Neural progenitor cell (in vitro differentiated cells): Measurements from ENCODE around the gene GRIP1. TPM values are rescaled to one million over a fixed set of nuclear protein-coding genes. Genes with fewer than 3 reads are reported as not detected.

ENCODE experiments used
- DNase-seq: peaks from one replicate; pipeline ENCODE4 v3.0.0-alpha.2; 2016; ENCODE audit warnings: low spot score
- H2AFZ ChIP-seq: fragments of 200-600 bp; sonication (generic); replicated peaks from 2 replicates; pipeline ENCODE4 v1.6.1; 2016; ENCODE audit warnings: antibody characterized with exemption
- H3F3A ChIP-seq: fragments of 200-600 bp; sonication (generic); 2 replicates; pipeline ENCODE4 v1.6.1; 2016; ENCODE audit warnings: antibody characterized with exemption, low read depth
- H3K27ac ChIP-seq: fragments of 200-600 bp; sonication (generic); 2 replicates; pipeline ENCODE4 v1.5.1; 2016; ENCODE audit warnings: mild to moderate bottlenecking
- H3K27me3 ChIP-seq: fragments of 200-600 bp; sonication (generic); 2 replicates; pipeline ENCODE4 v1.6.1; 2016; ENCODE audit warnings: mild to moderate bottlenecking, moderate library complexity
- H3K36me3 ChIP-seq: fragments of 200-600 bp; sonication (generic); 2 replicates; pipeline ENCODE4 v1.5.1; 2016
- H3K4me1 ChIP-seq: fragments of 200-600 bp; sonication (generic); 2 replicates; pipeline ENCODE4 v1.6.1; 2016; ENCODE audit warnings: mixed run types
- H3K4me2 ChIP-seq: fragments of 200-600 bp; sonication (generic); 2 replicates; pipeline ENCODE4 v1.6.1; 2016
- H3K4me3 ChIP-seq: fragments of 200-600 bp; sonication (generic); 2 replicates; pipeline ENCODE4 v1.5.1; 2016
- H3K79me2 ChIP-seq: fragments of 200-600 bp; sonication (generic); 2 replicates; pipeline ENCODE4 v1.6.1; 2016; ENCODE audit warnings: low read depth
- H3K9ac ChIP-seq: fragments of 200-600 bp; sonication (generic); 2 replicates; pipeline ENCODE4 v1.6.1; 2016
- H3K9me3 ChIP-seq: fragments of 200-600 bp; sonication (generic); 2 replicates; pipeline ENCODE4 v1.5.1; 2016; ENCODE audit warnings: low read depth
- H4K20me1 ChIP-seq: fragments of 200-600 bp; sonication (generic); 2 replicates; pipeline ENCODE4 v1.6.1; 2016; ENCODE audit warnings: low read depth
- H3K27ac Mint-ChIP-seq: 3 replicates; pipeline ENCODE4 v1.8.0; 2021; ENCODE audit warnings: mixed read lengths
- H3K27me3 Mint-ChIP-seq: 2 replicates; pipeline ENCODE4 v1.8.0; 2022; ENCODE audit warnings: low read depth, mild to moderate bottlenecking, inconsistent platforms, moderate library complexity, mixed read lengths; ENCODE audit not compliant: insufficient read depth
- H3K36me3 Mint-ChIP-seq: 3 replicates; pipeline ENCODE4 v1.8.0; 2021; ENCODE audit warnings: mixed read lengths
- H3K4me1 Mint-ChIP-seq: 3 replicates; pipeline ENCODE4 v1.8.0; 2021; ENCODE audit warnings: mixed read lengths
- H3K4me3 Mint-ChIP-seq: 3 replicates; pipeline ENCODE4 v1.8.0; 2021; ENCODE audit warnings: mild to moderate bottlenecking, moderate library complexity, mixed read lengths
- H3K9me3 Mint-ChIP-seq: 3 replicates; pipeline ENCODE4 v1.8.0; 2020; ENCODE audit warnings: mixed read lengths
- EZH2 ChIP-seq: fragments of 200-600 bp; sonication (generic); IDR thresholded peaks from 2 replicates; pipeline ENCODE4 v1.6.1; 2017; ENCODE audit warnings: antibody characterized with exemption, mild to moderate bottlenecking, moderate library complexity
- EZH2phosphoT487 ChIP-seq: fragments of 200-600 bp; sonication (generic); IDR thresholded peaks from 2 replicates; pipeline ENCODE4 v1.6.1; 2017; ENCODE audit warnings: antibody characterized with exemption
- total RNA-seq: library from RNA; depleted of rRNA; stranded (reverse); fragments of >200 nt; gene quantifications from 2 replicates; pipeline ENCODE4 v1.2.3, GENCODE V29; 2015; ENCODE audit warnings: low replicate concordance
- TF ChIP-seq, protein P1 (sequence below): fragments of 200-600 bp; sonication (generic); IDR thresholded peaks from 2 replicates; pipeline ENCODE4 v1.5.1; 2017; ENCODE audit warnings: antibody characterized with exemption, mild to moderate bottlenecking

GRIP1 gene
- total RNA-seq, 1 donor from 2014 or later: 38.2 TPM

DNA sequence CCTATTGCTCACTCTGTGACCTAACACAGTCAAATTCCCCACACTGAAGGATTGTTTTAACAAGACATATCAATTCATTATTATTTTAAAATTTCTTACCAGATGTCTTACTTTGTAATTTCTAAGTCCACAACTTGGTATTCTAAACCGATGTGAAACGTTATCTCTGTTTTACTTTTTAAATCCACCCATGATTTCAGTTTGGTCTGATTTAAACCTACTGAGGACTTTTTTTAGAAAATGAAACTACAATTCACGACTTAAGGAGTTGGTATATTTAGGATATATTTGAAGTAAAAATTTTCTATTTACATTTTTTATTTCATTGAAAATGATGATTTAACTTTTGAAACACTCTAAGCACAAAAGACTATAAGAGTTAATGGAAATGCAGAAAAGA lies 35.1 kb upstream of the GRIP1 start:
- H3F3A ChIP-seq: no peaks in the 10 kb centered on the region
- Mint-ChIP-seq H3K36me3 (no peaks in the 10 kb centered on the region), H3K27me3 (no peaks in the 10 kb centered on the region), H3K9me3 (no peaks in the 10 kb centered on the region), H3K27ac (no peak overlapping the region), H3K4me1 (no peaks in the 10 kb centered on the region), H3K4me3 (no peak overlapping the region)
- TF ChIP-seq, protein P1, sequence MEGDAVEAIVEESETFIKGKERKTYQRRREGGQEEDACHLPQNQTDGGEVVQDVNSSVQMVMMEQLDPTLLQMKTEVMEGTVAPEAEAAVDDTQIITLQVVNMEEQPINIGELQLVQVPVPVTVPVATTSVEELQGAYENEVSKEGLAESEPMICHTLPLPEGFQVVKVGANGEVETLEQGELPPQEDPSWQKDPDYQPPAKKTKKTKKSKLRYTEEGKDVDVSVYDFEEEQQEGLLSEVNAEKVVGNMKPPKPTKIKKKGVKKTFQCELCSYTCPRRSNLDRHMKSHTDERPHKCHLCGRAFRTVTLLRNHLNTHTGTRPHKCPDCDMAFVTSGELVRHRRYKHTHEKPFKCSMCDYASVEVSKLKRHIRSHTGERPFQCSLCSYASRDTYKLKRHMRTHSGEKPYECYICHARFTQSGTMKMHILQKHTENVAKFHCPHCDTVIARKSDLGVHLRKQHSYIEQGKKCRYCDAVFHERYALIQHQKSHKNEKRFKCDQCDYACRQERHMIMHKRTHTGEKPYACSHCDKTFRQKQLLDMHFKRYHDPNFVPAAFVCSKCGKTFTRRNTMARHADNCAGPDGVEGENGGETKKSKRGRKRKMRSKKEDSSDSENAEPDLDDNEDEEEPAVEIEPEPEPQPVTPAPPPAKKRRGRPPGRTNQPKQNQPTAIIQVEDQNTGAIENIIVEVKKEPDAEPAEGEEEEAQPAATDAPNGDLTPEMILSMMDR: no peak
- TF ChIP-seq EZH2phosphoT487 (no peak), EZH2 (no peak)
- H3K4me3 ChIP-seq: no peak overlapping the region
- no peaks in the 10 kb centered on the region for H3K79me2 ChIP-seq
- no peak for DNase-seq
- no peak overlapping the region for H3K27ac ChIP-seq
- H4K20me1 ChIP-seq: no peaks in the 10 kb centered on the region
- no peak overlapping the region for H2AFZ ChIP-seq
- no peak overlapping the region for H3K4me2 ChIP-seq
- H3K4me1 ChIP-seq: peaks cover 3% of the 10 kb centered on the region
- H3K9me3 ChIP-seq: no peaks in the 10 kb centered on the region
- H3K36me3 ChIP-seq: no peaks in the 10 kb centered on the region
- H3K27me3 ChIP-seq: no peaks in the 10 kb centered on the region
- H3K9ac ChIP-seq: no peak overlapping the region

DNA sequence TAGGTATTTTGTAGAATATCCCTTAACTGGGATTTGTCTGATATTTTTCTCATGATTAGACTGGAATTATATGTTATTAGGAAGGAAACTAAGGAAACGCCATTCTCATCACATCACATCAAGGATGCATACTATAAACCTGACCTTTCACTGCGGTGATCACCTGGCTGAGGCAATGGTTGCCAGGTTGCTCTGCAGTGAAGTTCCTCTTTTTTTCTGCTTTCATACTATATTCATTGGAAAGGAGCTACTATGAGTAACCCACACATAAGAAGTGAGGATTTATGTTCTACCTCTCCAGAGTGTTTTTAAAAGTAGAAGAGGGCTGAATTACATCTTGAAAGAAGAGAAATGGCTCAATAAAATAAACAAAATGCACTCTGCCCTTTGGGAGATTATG lies 31.0 kb upstream of the GRIP1 start:
- Histone ChIP-seq H3K4me2 (no peak overlapping the region), H3K4me1 (peaks cover 3% of the 10 kb centered on the region), H3K36me3 (no peaks in the 10 kb centered on the region), H3K27me3 (no peaks in the 10 kb centered on the region), H4K20me1 (no peaks in the 10 kb centered on the region), H3K79me2 (no peaks in the 10 kb centered on the region), H3K27ac (no peak overlapping the region), H3K9me3 (no peaks in the 10 kb centered on the region), H2AFZ (no peak overlapping the region), H3F3A (no peaks in the 10 kb centered on the region), H3K4me3 (no peak overlapping the region), H3K9ac (no peak overlapping the region)
- H3K4me1 Mint-ChIP-seq: no peaks in the 10 kb centered on the region
- no peaks in the 10 kb centered on the region for H3K27me3 Mint-ChIP-seq
- H3K27ac Mint-ChIP-seq: no peak overlapping the region
- no peak overlapping the region for H3K4me3 Mint-ChIP-seq
- no peaks in the 10 kb centered on the region for H3K36me3 Mint-ChIP-seq
- peaks cover 10% of the 10 kb centered on the region for H3K9me3 Mint-ChIP-seq
- no peak for TF ChIP-seq EZH2phosphoT487
- no peak for TF ChIP-seq EZH2
- TF ChIP-seq, protein P1: no peak
- no peak for DNase-seq

DNA sequence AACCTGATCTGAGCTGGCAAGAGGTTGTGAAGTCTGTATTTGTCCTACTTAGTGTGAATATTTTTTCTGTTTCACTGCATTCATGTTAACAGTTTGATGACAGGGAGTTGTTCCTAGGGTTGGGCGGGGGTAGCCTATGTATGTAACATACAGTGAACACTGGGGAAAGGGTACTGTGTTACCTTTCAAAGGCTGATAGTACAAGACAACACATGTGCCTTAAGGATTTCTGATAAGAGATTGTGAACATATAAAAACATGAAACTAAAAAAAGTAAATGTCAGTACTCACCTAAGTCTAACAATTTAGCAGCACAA lies 30.5 kb upstream of the GRIP1 start:
- Histone ChIP-seq H3K79me2 (no peaks in the 10 kb centered on the region), H3K4me1 (peaks cover 3% of the 10 kb centered on the region), H4K20me1 (no peaks in the 10 kb centered on the region), H3K4me2 (no peak overlapping the region), H3F3A (no peaks in the 10 kb centered on the region), H3K27ac (no peak overlapping the region), H3K4me3 (no peak overlapping the region), H3K9me3 (no peaks in the 10 kb centered on the region), H3K27me3 (no peaks in the 10 kb centered on the region), H2AFZ (no peak overlapping the region), H3K36me3 (no peaks in the 10 kb centered on the region), H3K9ac (no peak overlapping the region)
- Mint-ChIP-seq H3K4me3 (no peak overlapping the region), H3K27me3 (no peaks in the 10 kb centered on the region), H3K4me1 (no peaks in the 10 kb centered on the region), H3K27ac (no peak overlapping the region), H3K36me3 (no peaks in the 10 kb centered on the region), H3K9me3 (peaks cover 10% of the 10 kb centered on the region)
- TF ChIP-seq EZH2phosphoT487: no peak
- no peak for TF ChIP-seq EZH2
- TF ChIP-seq, protein P1: no peak
- no peak for DNase-seq
